Stimulated activated naive CD8-positive, alpha-beta T cell treated with anti-CD3 and anti-CD28 coated beads, Interleukin-15, Interleukin-2, amounts not matched to agents 100 U/mL and 50 U/mL, for 24 hours (primary cell): ENCODE measurements around the gene TNFRSF1A.

ENCODE experiments used
- ATAC-seq: fragments of 150-1000 bp; cut with Tn5 transposase; one replicate; pipeline ENCODE4 v1.10.0; 2021
- DNase-seq: peaks from one replicate; pipeline ENCODE4 v3.0.0; 2021

TNFRSF1A gene

GRCh38 chr12:6341417-6342139 is at the start of gene TNFRSF1A:
TNFRSF1A (minus strand) TSS chr12:6342076; CDS start chr12:6341814, 262 bp downstream.
- peak; percentile 55 for DNase-seq

GRCh38 chr12:6391013-6391412 is 49.1 kb upstream of the TNFRSF1A start:
- ATAC-seq (no peak), DNase-seq (no peak)

More at GRCh38 chr12:6341417-6342139, at the start of gene TNFRSF1A:
- ATAC-seq = peak; percentile 55

GRCh38 chr12:6390084-6390799 is 48.4 kb upstream of the TNFRSF1A start:
- DNase-seq (no peak), ATAC-seq (no peak)

- no peak for ATAC-seq
- no peak for DNase-seq
Observed at GRCh38 chr12:6387541-6387940, 45.7 kb upstream of the TNFRSF1A start.

- DNase-seq = no peak
- ATAC-seq = no peak
Observed at GRCh38 chr12:6386491-6386890, 44.6 kb upstream of the TNFRSF1A start.

GRCh38 chr12:6386038-6386437 is 44.2 kb upstream of the TNFRSF1A start:
- ATAC-seq (no peak), DNase-seq (no peak)

GRCh38 chr12:6384499-6385436 is 42.9 kb upstream of the TNFRSF1A start:
- ATAC-seq = no peak
- no peak for DNase-seq

GRCh38 chr12:6383572-6384498 is 42.0 kb upstream of the TNFRSF1A start, which contains the start of gene LTBR:
LTBR (plus strand) TSS chr12:6384162; CDS start chr12:6384359, 197 bp downstream.
- ATAC-seq = peak; percentile 53
- DNase-seq = peak; percentile 43

- no peak for DNase-seq
- ATAC-seq = no peak
Observed at GRCh38 chr12:6382982-6383381, 41.1 kb upstream of the TNFRSF1A start.

- no peak for DNase-seq
- no peak for ATAC-seq
Observed at GRCh38 chr12:6382371-6382770, 40.5 kb upstream of the TNFRSF1A start.

GRCh38 chr12:6380141-6381121 is 38.6 kb upstream of the TNFRSF1A start:
- ATAC-seq (no peak), DNase-seq (no peak)

- no peak for ATAC-seq
- DNase-seq = no peak
Observed at GRCh38 chr12:6378709-6379472, 37.0 kb upstream of the TNFRSF1A start.

- no peak for ATAC-seq
- no peak for DNase-seq
Observed at GRCh38 chr12:6377667-6377994, 35.8 kb upstream of the TNFRSF1A start.

GRCh38 chr12:6376870-6377666 is 35.2 kb upstream of the TNFRSF1A start:
- ATAC-seq (no peak), DNase-seq (no peak)

GRCh38 chr12:6376079-6376869 is 34.4 kb upstream of the TNFRSF1A start:
- peak; percentile 38 for ATAC-seq
- no peak for DNase-seq

- DNase-seq = no peak
- ATAC-seq = no peak
Observed at GRCh38 chr12:6375269-6376078, 33.6 kb upstream of the TNFRSF1A start, which contains the start of gene SCNN1A. SCNN1A (minus strand) TSS chr12:6375563; CDS start chr12:6374783, 780 bp downstream.

- DNase-seq (no peak), ATAC-seq (no peak)
Observed at GRCh38 chr12:6374786-6375160, 32.9 kb upstream of the TNFRSF1A start.
